ENCODE results near the gene CD300H.

GRCh38 chr17:74549343-74549742 is 18.0 kb downstream of the CD300H start:
- no peak for TF ChIP-seq POLR2A (IDR thresholded peaks at IDR 0.05)
- TF ChIP-seq, protein P1, sequence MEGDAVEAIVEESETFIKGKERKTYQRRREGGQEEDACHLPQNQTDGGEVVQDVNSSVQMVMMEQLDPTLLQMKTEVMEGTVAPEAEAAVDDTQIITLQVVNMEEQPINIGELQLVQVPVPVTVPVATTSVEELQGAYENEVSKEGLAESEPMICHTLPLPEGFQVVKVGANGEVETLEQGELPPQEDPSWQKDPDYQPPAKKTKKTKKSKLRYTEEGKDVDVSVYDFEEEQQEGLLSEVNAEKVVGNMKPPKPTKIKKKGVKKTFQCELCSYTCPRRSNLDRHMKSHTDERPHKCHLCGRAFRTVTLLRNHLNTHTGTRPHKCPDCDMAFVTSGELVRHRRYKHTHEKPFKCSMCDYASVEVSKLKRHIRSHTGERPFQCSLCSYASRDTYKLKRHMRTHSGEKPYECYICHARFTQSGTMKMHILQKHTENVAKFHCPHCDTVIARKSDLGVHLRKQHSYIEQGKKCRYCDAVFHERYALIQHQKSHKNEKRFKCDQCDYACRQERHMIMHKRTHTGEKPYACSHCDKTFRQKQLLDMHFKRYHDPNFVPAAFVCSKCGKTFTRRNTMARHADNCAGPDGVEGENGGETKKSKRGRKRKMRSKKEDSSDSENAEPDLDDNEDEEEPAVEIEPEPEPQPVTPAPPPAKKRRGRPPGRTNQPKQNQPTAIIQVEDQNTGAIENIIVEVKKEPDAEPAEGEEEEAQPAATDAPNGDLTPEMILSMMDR (IDR thresholded peaks at IDR 0.05) = no peak
